Liver (tissue), 9 donors: Measurements from ENCODE around the gene RPA3. TPM values are rescaled to one million over a fixed set of nuclear protein-coding genes. Genes with fewer than 3 reads are reported as not detected.

ENCODE experiments used
- DNase-seq: peaks from one replicate; pipeline ENCODE4 v3.0.0-alpha.2; 2017; ENCODE audit warnings: low spot score
- H3K27ac ChIP-seq, 2 donors: one replicate each; pipeline ENCODE4 v1.7.0; 2013; ENCODE audit warnings: inconsistent platforms in 2 of 2, low read length in 2 of 2, control low read depth in 1 of 2, low read depth in 1 of 2, mild to moderate bottlenecking in 1 of 2
- H3K27me3 ChIP-seq, 4 donors: one replicate each; pipeline versions ENCODE4 v1.6.1 to v1.7.0; 2013; ENCODE audit warnings: low read length in 3 of 4, inconsistent platforms in 1 of 4, mild to moderate bottlenecking in 1 of 4, moderate library complexity in 1 of 4; ENCODE audit not compliant: control insufficient read depth in 4 of 4, insufficient read depth in 4 of 4
- H3K36me3 ChIP-seq, 4 donors: one replicate each; pipeline versions ENCODE4 v1.6.1 to v1.7.0; 2013; ENCODE audit warnings: low read length in 3 of 4, mild to moderate bottlenecking in 3 of 4, low read depth in 1 of 4, moderate library complexity in 1 of 4; ENCODE audit not compliant: control insufficient read depth in 4 of 4, insufficient read depth in 3 of 4
- H3K4me1 ChIP-seq, 4 donors: one replicate each; pipeline versions ENCODE4 v1.6.1 to v1.7.0; 2013; ENCODE audit warnings: low read length in 3 of 4, mild to moderate bottlenecking in 3 of 4, moderate library complexity in 1 of 4; ENCODE audit not compliant: control insufficient read depth in 4 of 4, insufficient read depth in 4 of 4
- H3K4me3 ChIP-seq, 3 donors: one replicate each; pipeline versions ENCODE4 v1.6.1 to v1.7.0; 2013; ENCODE audit warnings: low read length in 3 of 3, control low read depth in 1 of 3, low read depth in 1 of 3, mild to moderate bottlenecking in 1 of 3
- H3K9ac ChIP-seq, 2 donors: one replicate each; pipeline ENCODE4 v1.7.0; 2013; ENCODE audit warnings: low read length in 2 of 2, mild to moderate bottlenecking in 2 of 2, moderate library complexity in 2 of 2, control low read depth in 1 of 2, low read depth in 1 of 2
- H3K9me3 ChIP-seq, 4 donors: one replicate each; pipeline versions ENCODE4 v1.6.1 to v1.7.0; 2013; ENCODE audit warnings: low read length in 3 of 4; ENCODE audit not compliant: control insufficient read depth in 4 of 4
- EGR1 ChIP-seq, 2 donors: IDR thresholded peaks; 2 replicates each; pipeline ENCODE4 v1.6.1; 2016 to 2018; ENCODE audit warnings: antibody characterized with exemption in 2 of 2, low read depth in 2 of 2
- FOXA1 ChIP-seq: IDR thresholded peaks from 2 replicates; pipeline ENCODE4 v1.6.1; 2016; ENCODE audit warnings: antibody characterized with exemption
- FOXA2 ChIP-seq: IDR thresholded peaks from 2 replicates; pipeline ENCODE4 v1.6.1; 2016; ENCODE audit warnings: antibody characterized with exemption
- GABPA ChIP-seq, 2 donors: IDR thresholded peaks in 1 of 2; conservative IDR thresholded peaks in 1 of 2; 2 replicates each; pipeline ENCODE4 v1.6.1; 2016; ENCODE audit warnings: antibody characterized with exemption in 2 of 2, mild to moderate bottlenecking in 1 of 2, moderate library complexity in 1 of 2
- HNF4A ChIP-seq, 2 donors: conservative IDR thresholded peaks; 2 replicates each; pipeline ENCODE4 v1.6.1; 2016; ENCODE audit warnings: antibody characterized with exemption in 2 of 2, mild to moderate bottlenecking in 2 of 2
- JUND ChIP-seq, 2 donors: IDR thresholded peaks; 2 replicates each; pipeline ENCODE4 v1.6.1; 2016; ENCODE audit warnings: antibody characterized with exemption in 2 of 2
- NR2F2 ChIP-seq: IDR thresholded peaks from 2 replicates; pipeline ENCODE4 v1.6.1; 2016; ENCODE audit warnings: antibody characterized with exemption
- RAD21 ChIP-seq, 2 donors: IDR thresholded peaks; 2 replicates each; pipeline ENCODE4 v1.6.1; 2016; ENCODE audit warnings: antibody characterized with exemption in 2 of 2, mild to moderate bottlenecking in 2 of 2
- RXRA ChIP-seq, 2 donors: IDR thresholded peaks; 2 replicates each; pipeline ENCODE4 v1.6.1; 2017 to 2018; ENCODE audit warnings: antibody characterized with exemption in 2 of 2, mild to moderate bottlenecking in 1 of 2
- SP1 ChIP-seq: IDR thresholded peaks from 2 replicates; pipeline ENCODE4 v1.6.1; 2018; ENCODE audit warnings: antibody characterized with exemption, mild to moderate bottlenecking
- TAF1 ChIP-seq: conservative IDR thresholded peaks from 2 replicates; pipeline ENCODE4 v1.6.1; 2016; ENCODE audit warnings: antibody characterized with exemption, mild to moderate bottlenecking
- YY1 ChIP-seq: IDR thresholded peaks from 2 replicates; pipeline ENCODE4 v1.6.1; 2016; ENCODE audit warnings: antibody characterized with exemption, mild to moderate bottlenecking
- WGBS: extraction: QIAGEN DNeasy Blood & Tissue Kit; methylation state at CpG from one replicate; pipeline ENCODE4 v1.1.7; 2013; 5-methylcytosine and 5-hydroxymethylcytosine counted together
- polyA plus RNA-seq, 2 donors: library from polyadenylated mRNA; stranded (reverse) in 1 of 2; unstranded in 1 of 2; fragments of 200-250 nt in 1 of 2; fragments of >200 nt in 1 of 2; fragmentation: Nextera tagmentation in 1 of 2; extraction: Ambion mirVana in 1 of 2; gene quantifications; one replicate each; pipeline versions ENCODE4 v1.2.1 to v1.2.3, GENCODE V29; 2013 to 2015
- total RNA-seq, 2 donors: library from RNA; depleted of rRNA; stranded (reverse); fragments of >200 nt; gene quantifications; one replicate each; pipeline ENCODE4 v1.2.3, GENCODE V29; 2014
- TF ChIP-seq, protein P1 (sequence below): IDR thresholded peaks from 2 replicates; pipeline ENCODE4 v1.6.1; 2016; ENCODE audit warnings: antibody characterized with exemption
- TF ChIP-seq, protein P2 (sequence below): IDR thresholded peaks from 2 replicates; pipeline ENCODE4 v1.6.1; 2016; ENCODE audit warnings: antibody characterized with exemption, mild to moderate bottlenecking
- TF ChIP-seq, protein P3 (sequence below): IDR thresholded peaks from 2 replicates; pipeline ENCODE4 v1.6.1; 2016; ENCODE audit warnings: antibody characterized with exemption
- TF ChIP-seq, protein P4 (sequence below): fragments of 150-350 bp; IDR thresholded peaks from 2 replicates; pipeline ENCODE4 v1.5.1; 2017; ENCODE audit warnings: improper control_type of control experiment, low read depth, low read length; ENCODE audit not compliant: missing input control
- donor health status: healthy.
- donor health status: healthy.
- donor health status: healthy.
- donor health status: healthy.
- donor health status: healthy.

The RPA3 gene
- total and polyA plus RNA-seq, 4 donors: 13.0 to 53.1 (median 18.6) TPM

DNA sequence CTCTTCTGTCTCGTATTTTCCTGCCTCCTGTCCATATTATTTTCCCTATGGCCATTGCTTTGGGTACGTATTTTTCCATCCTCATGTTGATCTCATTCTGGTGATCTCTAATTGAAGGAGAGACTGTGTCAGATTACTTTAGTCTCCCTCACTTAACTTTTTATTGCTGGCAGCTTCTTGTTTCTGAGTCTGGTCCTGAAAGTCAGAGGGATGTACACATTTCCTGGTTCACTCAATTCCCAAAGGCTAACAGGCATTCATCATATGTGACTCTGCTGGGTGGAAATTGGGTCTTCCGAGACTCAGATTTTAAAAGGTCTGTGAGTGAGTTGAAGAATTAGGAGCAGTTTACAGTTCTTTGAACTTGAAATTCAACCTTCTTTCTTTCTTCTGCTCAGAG is 66.9 kb downstream of the RPA3 start:
- H3K4me1 ChIP-seq: peaks cover 0 to 3% (median 0%) of the 10 kb centered on the region in 4 donors
- DNase-seq: no peak
- H3K27ac ChIP-seq: no peak overlapping the region
- 82% methylated on average over 3 of the region's 3 CpGs for WGBS
- H3K4me3 ChIP-seq: no peak overlapping the region
- H3K36me3 ChIP-seq: no peaks in the 10 kb centered on the region
- H3K9me3 ChIP-seq: no peaks in the 10 kb centered on the region
- no peaks in the 10 kb centered on the region for H3K27me3 ChIP-seq
- TF ChIP-seq SP1 (no peak), RXRA (IDR thresholded peaks at IDR 0.05) (no peak)
- TF ChIP-seq, protein P1, sequence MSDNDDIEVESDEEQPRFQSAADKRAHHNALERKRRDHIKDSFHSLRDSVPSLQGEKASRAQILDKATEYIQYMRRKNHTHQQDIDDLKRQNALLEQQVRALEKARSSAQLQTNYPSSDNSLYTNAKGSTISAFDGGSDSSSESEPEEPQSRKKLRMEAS: no peak
- no peak overlapping the region for H3K9ac ChIP-seq

DNA sequence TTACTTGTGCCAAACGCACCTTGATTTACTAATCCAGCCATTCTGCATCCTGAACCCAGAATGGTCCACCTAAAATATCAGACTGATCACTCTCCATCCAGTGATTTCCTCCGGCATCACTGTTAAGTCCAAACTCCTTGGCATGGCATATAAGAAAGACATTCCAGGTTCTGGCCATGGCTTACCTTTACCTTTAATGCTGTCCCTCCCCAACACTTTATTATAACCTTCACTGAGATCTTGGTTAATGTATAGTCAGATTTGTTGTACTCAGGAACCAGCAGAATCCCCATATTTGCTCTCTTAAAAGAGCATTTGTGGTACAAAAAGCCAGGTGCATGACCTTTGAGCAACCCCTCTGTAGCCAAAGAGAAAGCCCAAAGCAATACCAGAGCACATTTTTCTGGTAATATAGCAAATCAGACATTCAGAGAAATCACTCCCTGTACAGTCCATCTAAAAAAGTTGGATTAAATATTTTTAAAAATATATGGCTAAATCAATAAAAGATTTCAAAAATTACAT is 67.7 kb downstream of the RPA3 start:
- Histone ChIP-seq H3K36me3 (no peaks in the 10 kb centered on the region), H3K27ac (no peak overlapping the region), H3K4me1 (peaks cover 0 to 3% (median 0%) of the 10 kb centered on the region in 4 donors), H3K27me3 (no peaks in the 10 kb centered on the region), H3K9ac (no peak overlapping the region), H3K4me3 (no peak overlapping the region), H3K9me3 (no peaks in the 10 kb centered on the region)
- no peak for TF ChIP-seq RAD21 (IDR thresholded peaks at IDR 0.05)
- TF ChIP-seq, protein P2, sequence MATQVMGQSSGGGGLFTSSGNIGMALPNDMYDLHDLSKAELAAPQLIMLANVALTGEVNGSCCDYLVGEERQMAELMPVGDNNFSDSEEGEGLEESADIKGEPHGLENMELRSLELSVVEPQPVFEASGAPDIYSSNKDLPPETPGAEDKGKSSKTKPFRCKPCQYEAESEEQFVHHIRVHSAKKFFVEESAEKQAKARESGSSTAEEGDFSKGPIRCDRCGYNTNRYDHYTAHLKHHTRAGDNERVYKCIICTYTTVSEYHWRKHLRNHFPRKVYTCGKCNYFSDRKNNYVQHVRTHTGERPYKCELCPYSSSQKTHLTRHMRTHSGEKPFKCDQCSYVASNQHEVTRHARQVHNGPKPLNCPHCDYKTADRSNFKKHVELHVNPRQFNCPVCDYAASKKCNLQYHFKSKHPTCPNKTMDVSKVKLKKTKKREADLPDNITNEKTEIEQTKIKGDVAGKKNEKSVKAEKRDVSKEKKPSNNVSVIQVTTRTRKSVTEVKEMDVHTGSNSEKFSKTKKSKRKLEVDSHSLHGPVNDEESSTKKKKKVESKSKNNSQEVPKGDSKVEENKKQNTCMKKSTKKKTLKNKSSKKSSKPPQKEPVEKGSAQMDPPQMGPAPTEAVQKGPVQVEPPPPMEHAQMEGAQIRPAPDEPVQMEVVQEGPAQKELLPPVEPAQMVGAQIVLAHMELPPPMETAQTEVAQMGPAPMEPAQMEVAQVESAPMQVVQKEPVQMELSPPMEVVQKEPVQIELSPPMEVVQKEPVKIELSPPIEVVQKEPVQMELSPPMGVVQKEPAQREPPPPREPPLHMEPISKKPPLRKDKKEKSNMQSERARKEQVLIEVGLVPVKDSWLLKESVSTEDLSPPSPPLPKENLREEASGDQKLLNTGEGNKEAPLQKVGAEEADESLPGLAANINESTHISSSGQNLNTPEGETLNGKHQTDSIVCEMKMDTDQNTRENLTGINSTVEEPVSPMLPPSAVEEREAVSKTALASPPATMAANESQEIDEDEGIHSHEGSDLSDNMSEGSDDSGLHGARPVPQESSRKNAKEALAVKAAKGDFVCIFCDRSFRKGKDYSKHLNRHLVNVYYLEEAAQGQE: no peak
- no peak for TF ChIP-seq EGR1 (IDR thresholded peaks at IDR 0.05; ENCODE audit: low read depth in 2 of 2)
- TF ChIP-seq SP1: no peak
- TF ChIP-seq TAF1: no peak
- WGBS: 87% methylated on average over 2 of the region's 2 CpGs
- no peak for DNase-seq

DNA sequence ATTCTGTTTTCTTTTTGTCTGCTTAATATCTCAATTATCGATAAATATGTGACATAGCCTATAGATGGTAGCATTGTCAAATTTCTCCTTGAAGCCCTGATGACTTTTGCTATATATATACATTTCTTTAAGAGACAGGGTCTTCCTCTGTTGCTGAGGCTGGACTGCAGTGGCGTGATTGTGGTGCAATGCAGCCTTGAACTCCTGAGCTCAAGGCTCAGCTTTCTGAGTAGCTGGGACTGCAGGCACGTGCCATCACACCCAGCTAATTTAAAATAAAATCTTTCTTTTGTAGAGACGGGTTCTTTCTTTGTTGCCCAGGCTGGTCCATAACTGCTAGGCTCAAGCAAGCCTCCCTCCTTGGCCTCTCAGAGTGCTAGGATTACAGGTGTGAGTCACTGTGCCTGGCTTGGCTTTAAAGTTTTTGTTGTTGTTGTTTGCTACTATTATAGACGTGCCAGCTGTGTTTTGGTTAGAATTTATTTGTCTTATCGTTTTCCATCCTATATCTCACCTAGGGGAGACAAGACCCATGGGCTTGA is 70.8 kb downstream of the RPA3 start:
- 75% methylated on average over 6 of the region's 6 CpGs for WGBS
- Histone ChIP-seq H3K9ac (no peak overlapping the region), H3K36me3 (no peaks in the 10 kb centered on the region), H3K4me3 (no peak overlapping the region), H3K27ac (no peak overlapping the region), H3K9me3 (no peaks in the 10 kb centered on the region), H3K27me3 (no peaks in the 10 kb centered on the region), H3K4me1 (peaks cover 0 to 3% (median 0%) of the 10 kb centered on the region in 4 donors)
- DNase-seq: no peak
- TF ChIP-seq, protein P2: no peak
- no peak for TF ChIP-seq RXRA (IDR thresholded peaks at IDR 0.05)
- TF ChIP-seq, protein P3, sequence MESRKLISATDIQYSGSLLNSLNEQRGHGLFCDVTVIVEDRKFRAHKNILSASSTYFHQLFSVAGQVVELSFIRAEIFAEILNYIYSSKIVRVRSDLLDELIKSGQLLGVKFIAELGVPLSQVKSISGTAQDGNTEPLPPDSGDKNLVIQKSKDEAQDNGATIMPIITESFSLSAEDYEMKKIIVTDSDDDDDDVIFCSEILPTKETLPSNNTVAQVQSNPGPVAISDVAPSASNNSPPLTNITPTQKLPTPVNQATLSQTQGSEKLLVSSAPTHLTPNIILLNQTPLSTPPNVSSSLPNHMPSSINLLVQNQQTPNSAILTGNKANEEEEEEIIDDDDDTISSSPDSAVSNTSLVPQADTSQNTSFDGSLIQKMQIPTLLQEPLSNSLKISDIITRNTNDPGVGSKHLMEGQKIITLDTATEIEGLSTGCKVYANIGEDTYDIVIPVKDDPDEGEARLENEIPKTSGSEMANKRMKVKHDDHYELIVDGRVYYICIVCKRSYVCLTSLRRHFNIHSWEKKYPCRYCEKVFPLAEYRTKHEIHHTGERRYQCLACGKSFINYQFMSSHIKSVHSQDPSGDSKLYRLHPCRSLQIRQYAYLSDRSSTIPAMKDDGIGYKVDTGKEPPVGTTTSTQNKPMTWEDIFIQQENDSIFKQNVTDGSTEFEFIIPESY: no peak
- no peak for TF ChIP-seq GABPA (IDR thresholded peaks at IDR 0.05 in 1 of 2, conservative IDR thresholded peaks at IDR 0.05 in 1 of 2)
- TF ChIP-seq JUND (IDR thresholded peaks at IDR 0.05): no peak
- no peak for TF ChIP-seq HNF4A (conservative IDR thresholded peaks at IDR 0.05)
- no peak for TF ChIP-seq TAF1
- TF ChIP-seq FOXA1: no peak
- TF ChIP-seq, protein P4, sequence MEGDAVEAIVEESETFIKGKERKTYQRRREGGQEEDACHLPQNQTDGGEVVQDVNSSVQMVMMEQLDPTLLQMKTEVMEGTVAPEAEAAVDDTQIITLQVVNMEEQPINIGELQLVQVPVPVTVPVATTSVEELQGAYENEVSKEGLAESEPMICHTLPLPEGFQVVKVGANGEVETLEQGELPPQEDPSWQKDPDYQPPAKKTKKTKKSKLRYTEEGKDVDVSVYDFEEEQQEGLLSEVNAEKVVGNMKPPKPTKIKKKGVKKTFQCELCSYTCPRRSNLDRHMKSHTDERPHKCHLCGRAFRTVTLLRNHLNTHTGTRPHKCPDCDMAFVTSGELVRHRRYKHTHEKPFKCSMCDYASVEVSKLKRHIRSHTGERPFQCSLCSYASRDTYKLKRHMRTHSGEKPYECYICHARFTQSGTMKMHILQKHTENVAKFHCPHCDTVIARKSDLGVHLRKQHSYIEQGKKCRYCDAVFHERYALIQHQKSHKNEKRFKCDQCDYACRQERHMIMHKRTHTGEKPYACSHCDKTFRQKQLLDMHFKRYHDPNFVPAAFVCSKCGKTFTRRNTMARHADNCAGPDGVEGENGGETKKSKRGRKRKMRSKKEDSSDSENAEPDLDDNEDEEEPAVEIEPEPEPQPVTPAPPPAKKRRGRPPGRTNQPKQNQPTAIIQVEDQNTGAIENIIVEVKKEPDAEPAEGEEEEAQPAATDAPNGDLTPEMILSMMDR: no peak
- no peak for TF ChIP-seq NR2F2
- TF ChIP-seq, protein P1: no peak
- no peak for TF ChIP-seq FOXA2
- TF ChIP-seq YY1: no peak
